ENCODE results near the gene WNT8B.

GRCh38 chr10:100447663-100448062, 15.1 kb upstream of the WNT8B start:
- TF ChIP-seq CTCF (IDR thresholded peaks at IDR 0.05): no peak
- no peak for TF ChIP-seq EZH2 (IDR thresholded peaks at IDR 0.05; ENCODE audit: borderline replicate concordance, insufficient read depth, low read depth, low read length, poor library complexity, severe bottlenecking)

Measured in B cell (primary cell).